ENCODE data around the gene CD300H. TPM values are rescaled to one million over a fixed set of nuclear protein-coding genes. Genes with fewer than 3 reads are reported as not detected.
A peak's percentile ranks its signal among the peaks of the same experiment; 100 is the strongest.

The CD300H gene
- total RNA-seq, 1 experiment from 2014 or later: not detected

DNA sequence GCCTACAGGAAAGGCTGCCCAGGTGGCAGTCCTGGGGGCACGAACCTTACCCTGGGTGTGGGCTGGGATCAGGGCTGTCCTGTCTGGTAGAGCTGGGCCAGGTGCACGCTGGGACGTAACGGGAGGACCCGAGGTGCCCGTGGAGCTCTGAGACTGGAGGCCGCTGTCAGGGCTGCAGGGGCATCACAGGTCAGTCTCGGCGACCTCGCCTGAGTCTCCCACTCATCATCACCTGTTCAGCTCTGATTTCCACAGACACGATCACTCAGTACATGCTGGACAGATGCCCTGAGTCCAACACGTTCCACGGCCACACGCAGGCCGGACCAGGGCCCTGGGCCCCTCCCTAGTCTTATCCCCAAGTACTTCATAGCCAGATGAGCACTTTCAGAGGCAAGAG is 16.7 kb downstream of the CD300H start:
- ChIA-PET CTCF (no interaction called here), POLR2A (ENCODE audit: unreplicated experiment) (no interaction called here)
- Histone ChIP-seq H3F3A (ENCODE audit: low read length, unreplicated experiment) (no peaks in the 10 kb centered on the region), H4K20me1 (ENCODE audit: low read length) (no peaks in the 10 kb centered on the region), H3K4me3 (ENCODE audit: low read length) (no peak overlapping the region), H3K27me3 (ENCODE audit: low read length) (peaks cover 26% of the 10 kb centered on the region), H3K9me3 (ENCODE audit: low read length) (no peaks in the 10 kb centered on the region), H3K79me2 (ENCODE audit: low read length) (no peaks in the 10 kb centered on the region), H3K36me3 (ENCODE audit: low read depth, low read length) (no peaks in the 10 kb centered on the region), H3K9ac (ENCODE audit: low read length) (no peak overlapping the region), H3K27ac (ENCODE audit: low read length) (no peak overlapping the region), H3K9me2 (replicated peaks; ENCODE audit: low read length) (no peaks in the 10 kb centered on the region), H3K4me2 (ENCODE audit: low read length) (no peak overlapping the region), H3K4me1 (ENCODE audit: insufficient read depth, low read length) (peaks cover 13% of the 10 kb centered on the region), H2AFZ (ENCODE audit: low read length) (no peak overlapping the region)
- no peak for DNase-seq
- ATAC-seq: no peak
- BruUV-seq (replicated peaks): no TSS peak
- intact Hi-C loops (cut with micrococcal nuclease): no loop called here
- TF ChIP-seq, protein P1, sequence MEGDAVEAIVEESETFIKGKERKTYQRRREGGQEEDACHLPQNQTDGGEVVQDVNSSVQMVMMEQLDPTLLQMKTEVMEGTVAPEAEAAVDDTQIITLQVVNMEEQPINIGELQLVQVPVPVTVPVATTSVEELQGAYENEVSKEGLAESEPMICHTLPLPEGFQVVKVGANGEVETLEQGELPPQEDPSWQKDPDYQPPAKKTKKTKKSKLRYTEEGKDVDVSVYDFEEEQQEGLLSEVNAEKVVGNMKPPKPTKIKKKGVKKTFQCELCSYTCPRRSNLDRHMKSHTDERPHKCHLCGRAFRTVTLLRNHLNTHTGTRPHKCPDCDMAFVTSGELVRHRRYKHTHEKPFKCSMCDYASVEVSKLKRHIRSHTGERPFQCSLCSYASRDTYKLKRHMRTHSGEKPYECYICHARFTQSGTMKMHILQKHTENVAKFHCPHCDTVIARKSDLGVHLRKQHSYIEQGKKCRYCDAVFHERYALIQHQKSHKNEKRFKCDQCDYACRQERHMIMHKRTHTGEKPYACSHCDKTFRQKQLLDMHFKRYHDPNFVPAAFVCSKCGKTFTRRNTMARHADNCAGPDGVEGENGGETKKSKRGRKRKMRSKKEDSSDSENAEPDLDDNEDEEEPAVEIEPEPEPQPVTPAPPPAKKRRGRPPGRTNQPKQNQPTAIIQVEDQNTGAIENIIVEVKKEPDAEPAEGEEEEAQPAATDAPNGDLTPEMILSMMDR (conservative IDR thresholded peaks at IDR 0.05; ENCODE audit: low read depth, low read length): no peak
- TF ChIP-seq EZH2phosphoT487 (IDR thresholded peaks at IDR 0.05; ENCODE audit: borderline replicate concordance, low read length) (no peak), EZH2 (IDR thresholded peaks at IDR 0.05; ENCODE audit: low read length, unreplicated experiment) (no peak)

DNA sequence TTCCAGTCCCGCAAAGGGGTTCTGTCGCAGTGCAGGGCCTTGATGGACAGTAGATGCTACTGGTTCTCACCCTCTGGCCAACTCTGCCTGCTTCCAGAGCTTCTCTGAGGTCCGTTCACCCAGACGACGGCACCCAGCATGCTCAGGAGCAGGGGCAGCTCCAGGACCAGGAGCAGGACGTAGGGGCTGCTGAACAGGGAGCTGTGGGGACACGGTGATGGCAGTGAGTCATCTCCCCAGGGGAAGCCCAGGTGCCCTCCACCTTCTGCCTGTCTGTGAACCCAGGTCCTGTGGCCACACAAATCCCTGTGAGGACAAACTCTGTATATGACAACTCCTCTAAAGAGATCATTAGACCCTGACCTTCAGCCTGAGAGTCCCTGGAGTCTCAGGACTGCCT is 18.0 kb downstream of the CD300H start:
- no peaks in the 10 kb centered on the region for H3K36me3 ChIP-seq (ENCODE audit: low read depth, low read length)
- H3K27me3 ChIP-seq (ENCODE audit: low read length): peaks cover 16% of the 10 kb centered on the region
- ATAC-seq (no peak), DNase-seq (no peak)
- POLR2A ChIA-PET (ENCODE audit: unreplicated experiment): no interaction called here
- intact Hi-C loops (cut with micrococcal nuclease): no loop called here
- CTCF ChIA-PET: no interaction called here
- no peak overlapping the region for H3K9ac ChIP-seq (ENCODE audit: low read length)
- BruUV-seq (replicated peaks): no TSS peak
- H3K9me3 ChIP-seq (ENCODE audit: low read length): no peaks in the 10 kb centered on the region
- no peak overlapping the region for H2AFZ ChIP-seq (ENCODE audit: low read length)
- no peaks in the 10 kb centered on the region for H4K20me1 ChIP-seq (ENCODE audit: low read length)
- H3K4me2 ChIP-seq (ENCODE audit: low read length): no peak overlapping the region
- H3K4me3 ChIP-seq (ENCODE audit: low read length): no peak overlapping the region
- no peaks in the 10 kb centered on the region for H3K9me2 ChIP-seq (replicated peaks; ENCODE audit: low read length)
- no peaks in the 10 kb centered on the region for H3F3A ChIP-seq (ENCODE audit: low read length, unreplicated experiment)
- H3K27ac ChIP-seq (ENCODE audit: low read length): no peak overlapping the region
- no peaks in the 10 kb centered on the region for H3K79me2 ChIP-seq (ENCODE audit: low read length)
- no peak for TF ChIP-seq EZH2phosphoT487 (IDR thresholded peaks at IDR 0.05; ENCODE audit: borderline replicate concordance, low read length)
- TF ChIP-seq, protein P1 (conservative IDR thresholded peaks at IDR 0.05; ENCODE audit: low read depth, low read length): no peak
- no peak for TF ChIP-seq EZH2 (IDR thresholded peaks at IDR 0.05; ENCODE audit: low read length, unreplicated experiment)
- peaks cover 13% of the 10 kb centered on the region for H3K4me1 ChIP-seq (ENCODE audit: insufficient read depth, low read length)

DNA sequence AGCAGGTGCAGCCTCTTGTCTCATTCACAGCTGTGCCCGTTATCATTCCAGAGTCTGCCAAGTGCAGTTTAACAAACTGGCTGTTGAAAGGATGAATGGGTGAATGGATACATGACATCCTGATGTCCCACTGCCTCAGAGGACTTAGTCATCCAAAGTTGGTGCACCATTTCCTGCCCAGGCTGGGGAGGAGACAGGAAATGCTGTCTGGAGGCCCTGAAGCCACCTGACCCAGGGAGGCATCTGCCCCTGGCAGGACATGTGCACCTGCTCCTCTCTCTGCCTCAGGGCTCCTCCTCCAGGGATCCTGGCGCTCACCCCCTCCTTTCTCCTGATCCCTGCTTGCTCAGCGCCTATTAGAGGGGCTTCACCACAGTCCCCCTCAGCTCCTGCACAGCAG is 19.6 kb downstream of the CD300H start:
- H3K4me1 ChIP-seq (ENCODE audit: insufficient read depth, low read length): peaks cover 13% of the 10 kb centered on the region
- 0 out of 2 replicates have a peak, but pooled peaks cover under 1% of the 10 kb centered on the region for H3K27me3 ChIP-seq (ENCODE audit: low read length)
- no TSS peak for BruUV-seq (replicated peaks)
- H3K27ac ChIP-seq (ENCODE audit: low read length): no peak overlapping the region
- POLR2A ChIA-PET (ENCODE audit: unreplicated experiment): no interaction called here
- DNase-seq: peak; percentile 61
- no peak overlapping the region for H2AFZ ChIP-seq (ENCODE audit: low read length)
- intact Hi-C loops (cut with micrococcal nuclease): no loop called here
- CTCF ChIA-PET: no interaction called here
- no peak overlapping the region for H3K4me3 ChIP-seq (ENCODE audit: low read length)
- H3K4me2 ChIP-seq (ENCODE audit: low read length): no peak overlapping the region
- H3K9me2 ChIP-seq (replicated peaks; ENCODE audit: low read length): no peaks in the 10 kb centered on the region
- H3K9me3 ChIP-seq (ENCODE audit: low read length): no peaks in the 10 kb centered on the region
- no peaks in the 10 kb centered on the region for H3F3A ChIP-seq (ENCODE audit: low read length, unreplicated experiment)
- no peaks in the 10 kb centered on the region for H3K36me3 ChIP-seq (ENCODE audit: low read depth, low read length)
- no peak overlapping the region for H3K9ac ChIP-seq (ENCODE audit: low read length)
- no peaks in the 10 kb centered on the region for H4K20me1 ChIP-seq (ENCODE audit: low read length)
- peak; percentile 34 for ATAC-seq
- no peak for TF ChIP-seq EZH2phosphoT487 (IDR thresholded peaks at IDR 0.05; ENCODE audit: borderline replicate concordance, low read length)
- no peak for TF ChIP-seq EZH2 (IDR thresholded peaks at IDR 0.05; ENCODE audit: low read length, unreplicated experiment)
- TF ChIP-seq, protein P1 (conservative IDR thresholded peaks at IDR 0.05; ENCODE audit: low read depth, low read length): no peak
- H3K79me2 ChIP-seq (ENCODE audit: low read length): no peaks in the 10 kb centered on the region

Data from PC-3 (cell line).